ENCODE results near the gene ATM. TPM values are rescaled to one million over a fixed set of nuclear protein-coding genes. Genes with fewer than 3 reads are reported as not detected.

Gene ATM
- total RNA-seq, 2 donors from 2014 or later: 32.9 to 80.9 TPM

GRCh38 chr11:108346451-108346850, 123.6 kb downstream of the ATM start:
- TF ChIP-seq POLR2AphosphoS5 (IDR thresholded peaks at IDR 0.05) (no peak), POLR2A (IDR thresholded peaks at IDR 0.05) (no peak)
- TF ChIP-seq, protein P1, sequence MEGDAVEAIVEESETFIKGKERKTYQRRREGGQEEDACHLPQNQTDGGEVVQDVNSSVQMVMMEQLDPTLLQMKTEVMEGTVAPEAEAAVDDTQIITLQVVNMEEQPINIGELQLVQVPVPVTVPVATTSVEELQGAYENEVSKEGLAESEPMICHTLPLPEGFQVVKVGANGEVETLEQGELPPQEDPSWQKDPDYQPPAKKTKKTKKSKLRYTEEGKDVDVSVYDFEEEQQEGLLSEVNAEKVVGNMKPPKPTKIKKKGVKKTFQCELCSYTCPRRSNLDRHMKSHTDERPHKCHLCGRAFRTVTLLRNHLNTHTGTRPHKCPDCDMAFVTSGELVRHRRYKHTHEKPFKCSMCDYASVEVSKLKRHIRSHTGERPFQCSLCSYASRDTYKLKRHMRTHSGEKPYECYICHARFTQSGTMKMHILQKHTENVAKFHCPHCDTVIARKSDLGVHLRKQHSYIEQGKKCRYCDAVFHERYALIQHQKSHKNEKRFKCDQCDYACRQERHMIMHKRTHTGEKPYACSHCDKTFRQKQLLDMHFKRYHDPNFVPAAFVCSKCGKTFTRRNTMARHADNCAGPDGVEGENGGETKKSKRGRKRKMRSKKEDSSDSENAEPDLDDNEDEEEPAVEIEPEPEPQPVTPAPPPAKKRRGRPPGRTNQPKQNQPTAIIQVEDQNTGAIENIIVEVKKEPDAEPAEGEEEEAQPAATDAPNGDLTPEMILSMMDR (IDR thresholded peaks at IDR 0.05): no peak
- no peaks in the 10 kb centered on the region for H3K4me1 ChIP-seq (replicated peaks)
- no peaks in the 10 kb centered on the region for H3K27me3 ChIP-seq (replicated peaks; ENCODE audit: insufficient read depth)
- H3K9me3 ChIP-seq: no peaks in the 10 kb centered on the region
- H3K27ac ChIP-seq: no peak overlapping the region
- no peaks in the 10 kb centered on the region for H3K36me3 ChIP-seq
- H3K4me3 ChIP-seq: no peak overlapping the region
- DNase-seq (ENCODE audit: low spot score): no peak
- intact Hi-C loops (cut with DNase I): no loop called here

DNA sequence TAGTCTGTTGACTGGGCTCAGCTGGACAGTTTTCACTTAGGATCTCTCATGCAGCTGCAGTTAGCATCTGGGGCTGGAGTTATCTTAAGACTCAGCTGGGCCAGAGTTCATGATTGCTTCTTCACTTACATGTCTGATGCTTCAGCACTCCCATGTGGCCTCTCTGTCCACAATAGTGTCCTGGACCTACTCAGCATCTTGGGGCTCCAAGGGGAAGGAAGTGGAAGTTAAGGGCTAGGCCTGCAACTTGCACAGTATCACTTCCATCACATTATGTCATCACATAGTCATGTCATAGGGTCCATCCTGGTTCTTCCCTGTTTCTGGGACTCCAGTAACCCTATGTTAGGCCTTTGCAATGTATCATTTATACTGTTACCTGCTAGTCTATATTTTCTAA, 128.6 kb downstream of the ATM start:
- Histone ChIP-seq H3K27me3 (replicated peaks; ENCODE audit: insufficient read depth) (no peaks in the 10 kb centered on the region), H3K36me3 (no peaks in the 10 kb centered on the region), H3K4me3 (no peak overlapping the region), H3K9me3 (no peaks in the 10 kb centered on the region), H3K4me1 (replicated peaks) (no peaks in the 10 kb centered on the region), H3K27ac (no peak overlapping the region)
- intact Hi-C loops (cut with DNase I): no loop called here
- DNase-seq (ENCODE audit: low spot score): no peak
- TF ChIP-seq, protein P1 (IDR thresholded peaks at IDR 0.05): no peak
- TF ChIP-seq POLR2A (IDR thresholded peaks at IDR 0.05): no peak
- no peak for TF ChIP-seq POLR2AphosphoS5 (IDR thresholded peaks at IDR 0.05)

DNA sequence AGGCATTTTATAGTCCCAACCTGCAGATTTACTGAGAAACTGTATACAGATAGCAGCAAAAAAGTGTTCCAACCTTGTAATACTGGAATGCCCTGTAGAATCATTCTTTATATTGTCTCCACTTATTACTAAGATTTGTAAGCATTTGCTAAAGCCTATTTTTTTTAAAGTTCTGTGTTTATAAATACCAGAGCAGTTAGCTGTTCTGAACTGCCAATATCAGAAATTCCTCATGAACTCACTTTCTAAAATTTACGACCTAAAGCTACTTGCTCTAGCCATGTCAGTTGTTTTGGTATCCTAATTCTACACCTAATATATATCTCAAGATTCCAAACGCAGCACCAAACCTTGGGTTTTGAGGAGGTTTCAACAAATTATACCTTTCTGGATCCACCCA, 141.3 kb downstream of the ATM start:
- intact Hi-C loops (cut with DNase I): no loop called here
- H3K27ac ChIP-seq: no peak overlapping the region
- no peaks in the 10 kb centered on the region for H3K27me3 ChIP-seq (replicated peaks; ENCODE audit: insufficient read depth)
- WGBS: 89% methylated on average over 2 of the region's 2 CpGs
- DNase-seq (ENCODE audit: low spot score): no peak
- no peaks in the 10 kb centered on the region for H3K36me3 ChIP-seq
- TF ChIP-seq POLR2A (IDR thresholded peaks at IDR 0.05): no peak
- TF ChIP-seq, protein P1 (IDR thresholded peaks at IDR 0.05): no peak
- no peak for TF ChIP-seq POLR2AphosphoS5 (IDR thresholded peaks at IDR 0.05)
- H3K9me3 ChIP-seq: no peaks in the 10 kb centered on the region
- no peaks in the 10 kb centered on the region for H3K4me1 ChIP-seq (replicated peaks)
- no peak overlapping the region for H3K4me3 ChIP-seq

GRCh38 chr11:108368134-108368533, 145.3 kb downstream of the ATM start:
- Histone ChIP-seq H3K4me1 (replicated peaks) (no peaks in the 10 kb centered on the region), H3K27ac (no peak overlapping the region), H3K27me3 (replicated peaks; ENCODE audit: insufficient read depth) (no peaks in the 10 kb centered on the region), H3K9me3 (no peaks in the 10 kb centered on the region), H3K4me3 (no peak overlapping the region), H3K36me3 (no peaks in the 10 kb centered on the region)
- intact Hi-C loops (cut with DNase I): no loop called here
- TF ChIP-seq, protein P1 (IDR thresholded peaks at IDR 0.05): no peak
- TF ChIP-seq POLR2A (IDR thresholded peaks at IDR 0.05): no peak
- TF ChIP-seq POLR2AphosphoS5 (IDR thresholded peaks at IDR 0.05): no peak
- 57% methylated on average over 1 of the region's 1 CpG for WGBS
- DNase-seq (ENCODE audit: low spot score): no peak

GRCh38 chr11:108369064-108369463, 146.2 kb downstream of the ATM start:
- TF ChIP-seq, protein P1 (IDR thresholded peaks at IDR 0.05): no peak
- TF ChIP-seq POLR2A (IDR thresholded peaks at IDR 0.05): no peak
- TF ChIP-seq POLR2AphosphoS5 (IDR thresholded peaks at IDR 0.05): no peak
- Histone ChIP-seq H3K4me3 (no peak overlapping the region), H3K4me1 (replicated peaks) (no peaks in the 10 kb centered on the region), H3K36me3 (no peaks in the 10 kb centered on the region), H3K27ac (no peak overlapping the region), H3K9me3 (no peaks in the 10 kb centered on the region), H3K27me3 (replicated peaks; ENCODE audit: insufficient read depth) (no peaks in the 10 kb centered on the region)
- DNase-seq (ENCODE audit: low spot score): no peak
- 91% methylated on average over 5 of the region's 5 CpGs for WGBS
- intact Hi-C loops (cut with DNase I): no loop called here
